ENCODE results near the gene MED14. TPM values are rescaled to one million over a fixed set of nuclear protein-coding genes. Genes with fewer than 3 reads are reported as not detected.

The MED14 gene
- total RNA-seq, 4 donors from 2014 or later, result 19.4 to 33.1 (median 24.3) TPM

DNA sequence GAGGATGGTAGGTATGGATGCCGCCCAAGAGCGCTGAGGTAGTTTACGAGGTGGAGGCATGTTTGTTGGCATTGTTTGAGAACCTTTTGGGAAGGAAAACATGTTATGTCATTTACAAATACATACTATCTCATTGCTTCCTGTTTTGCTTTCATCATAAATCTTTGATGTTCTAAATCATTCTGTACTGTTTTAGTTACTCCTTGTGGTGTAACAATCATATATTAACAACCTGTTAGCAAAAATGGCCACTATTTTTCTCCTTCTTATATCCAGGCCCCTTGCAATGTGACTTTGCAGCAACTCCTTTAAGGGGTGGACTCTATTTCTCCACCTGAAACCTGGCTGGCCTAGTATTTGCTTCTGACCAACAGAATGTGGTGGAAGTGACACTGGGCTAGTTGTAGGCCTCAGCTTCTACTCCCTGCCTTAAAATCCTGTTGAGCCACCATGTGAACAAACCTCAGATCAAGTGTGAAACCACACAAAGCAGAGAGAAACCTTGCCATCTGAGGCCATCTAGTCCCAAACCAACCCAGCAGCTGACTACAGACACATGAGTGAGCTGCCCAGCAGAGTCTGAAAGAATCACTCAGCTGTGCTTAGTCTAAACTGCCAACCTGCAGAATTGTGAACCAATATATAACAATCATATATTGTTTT, 72.1 kb downstream of the MED14 start:
- Histone ChIP-seq H3K9me3 (no peaks in the 10 kb centered on the region), H3K27me3 (no peaks in the 10 kb centered on the region), H3K36me3 (peaks cover 0 to 83% of the 10 kb centered on the region in 2 donors), H3K4me1 (no peaks in the 10 kb centered on the region), H3K27ac (peak overlapping the region in 1 of 4 donors; percentile 8), H3K4me3 (no peak overlapping the region)
- 85 to 92% methylated on average over 3 of the region's 3 CpGs for WGBS, 2 donors (ENCODE audit: low coverage in 1 of 2)
- ATAC-seq, result no peak
- TF ChIP-seq POLR2A (IDR thresholded peaks at IDR 0.05), result no peak
- TF ChIP-seq EP300 (IDR thresholded peaks at IDR 0.05), result no peak
- TF ChIP-seq, protein P1, sequence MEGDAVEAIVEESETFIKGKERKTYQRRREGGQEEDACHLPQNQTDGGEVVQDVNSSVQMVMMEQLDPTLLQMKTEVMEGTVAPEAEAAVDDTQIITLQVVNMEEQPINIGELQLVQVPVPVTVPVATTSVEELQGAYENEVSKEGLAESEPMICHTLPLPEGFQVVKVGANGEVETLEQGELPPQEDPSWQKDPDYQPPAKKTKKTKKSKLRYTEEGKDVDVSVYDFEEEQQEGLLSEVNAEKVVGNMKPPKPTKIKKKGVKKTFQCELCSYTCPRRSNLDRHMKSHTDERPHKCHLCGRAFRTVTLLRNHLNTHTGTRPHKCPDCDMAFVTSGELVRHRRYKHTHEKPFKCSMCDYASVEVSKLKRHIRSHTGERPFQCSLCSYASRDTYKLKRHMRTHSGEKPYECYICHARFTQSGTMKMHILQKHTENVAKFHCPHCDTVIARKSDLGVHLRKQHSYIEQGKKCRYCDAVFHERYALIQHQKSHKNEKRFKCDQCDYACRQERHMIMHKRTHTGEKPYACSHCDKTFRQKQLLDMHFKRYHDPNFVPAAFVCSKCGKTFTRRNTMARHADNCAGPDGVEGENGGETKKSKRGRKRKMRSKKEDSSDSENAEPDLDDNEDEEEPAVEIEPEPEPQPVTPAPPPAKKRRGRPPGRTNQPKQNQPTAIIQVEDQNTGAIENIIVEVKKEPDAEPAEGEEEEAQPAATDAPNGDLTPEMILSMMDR (IDR thresholded peaks at IDR 0.05), result no peak
- TF ChIP-seq POLR2AphosphoS5 (IDR thresholded peaks at IDR 0.05), result no peak

DNA sequence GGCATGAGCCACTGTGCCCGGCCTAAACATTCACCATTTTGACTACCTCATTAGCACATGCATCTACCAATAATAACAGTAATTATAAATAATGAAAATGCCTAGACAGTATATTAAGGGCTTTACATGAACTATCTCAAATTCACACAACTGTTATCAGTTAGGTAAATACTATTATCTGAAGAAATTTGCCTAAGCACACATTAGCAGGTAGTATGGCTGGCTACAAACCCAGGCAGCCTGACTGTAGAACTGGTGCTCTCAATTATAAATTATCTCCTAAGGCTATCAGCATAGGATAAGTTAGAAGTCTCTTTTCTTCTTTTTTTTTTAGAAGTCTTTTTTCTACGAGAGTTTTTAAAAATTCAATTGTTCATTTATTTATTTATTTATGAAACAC, 73.9 kb downstream of the MED14 start:
- Histone ChIP-seq H3K27me3 (no peaks in the 10 kb centered on the region), H3K4me3 (no peak overlapping the region), H3K36me3 (peaks cover 0 to 83% of the 10 kb centered on the region in 2 donors), H3K27ac (no peak overlapping the region), H3K9me3 (no peaks in the 10 kb centered on the region), H3K4me1 (no peaks in the 10 kb centered on the region)
- no peak for ATAC-seq
- TF ChIP-seq, protein P1 (IDR thresholded peaks at IDR 0.05), result no peak
- TF ChIP-seq EP300 (IDR thresholded peaks at IDR 0.05) (no peak), POLR2AphosphoS5 (IDR thresholded peaks at IDR 0.05) (no peak), POLR2A (IDR thresholded peaks at IDR 0.05) (no peak)
- 86 to 100% methylated on average over 2 of the region's 2 CpGs for WGBS, 2 donors (ENCODE audit: low coverage in 1 of 2)

DNA sequence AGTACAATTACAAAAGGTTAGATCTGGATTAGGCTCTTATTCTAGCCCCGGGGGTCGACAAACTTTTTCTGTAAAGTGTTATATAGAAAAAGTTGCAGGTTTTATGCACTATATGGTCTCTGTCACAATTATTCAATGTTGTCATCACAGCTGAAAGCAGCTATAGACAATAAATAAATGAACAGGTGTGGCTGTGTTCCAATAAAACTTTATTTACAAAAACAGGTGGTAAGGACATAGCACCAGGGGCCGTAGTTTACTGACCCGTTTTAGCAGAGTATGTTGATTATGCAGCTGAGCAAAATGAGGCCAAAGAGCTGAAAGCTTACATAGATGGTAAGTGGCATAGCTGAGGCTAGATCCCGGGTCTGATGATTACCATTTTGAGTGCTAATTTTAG, 75.0 kb downstream of the MED14 start:
- no peak for ATAC-seq
- Histone ChIP-seq H3K9me3 (no peaks in the 10 kb centered on the region), H3K36me3 (peaks cover 0 to 71% of the 10 kb centered on the region in 2 donors), H3K27me3 (no peaks in the 10 kb centered on the region), H3K4me3 (no peak overlapping the region), H3K27ac (no peak overlapping the region), H3K4me1 (no peaks in the 10 kb centered on the region)
- TF ChIP-seq POLR2AphosphoS5 (IDR thresholded peaks at IDR 0.05) (no peak), EP300 (IDR thresholded peaks at IDR 0.05) (no peak), POLR2A (IDR thresholded peaks at IDR 0.05) (no peak)
- TF ChIP-seq, protein P1 (IDR thresholded peaks at IDR 0.05), result no peak
- 86 to 91% methylated on average over 5 of the region's 5 CpGs for WGBS, 2 donors (ENCODE audit: low coverage in 1 of 2)

DNA sequence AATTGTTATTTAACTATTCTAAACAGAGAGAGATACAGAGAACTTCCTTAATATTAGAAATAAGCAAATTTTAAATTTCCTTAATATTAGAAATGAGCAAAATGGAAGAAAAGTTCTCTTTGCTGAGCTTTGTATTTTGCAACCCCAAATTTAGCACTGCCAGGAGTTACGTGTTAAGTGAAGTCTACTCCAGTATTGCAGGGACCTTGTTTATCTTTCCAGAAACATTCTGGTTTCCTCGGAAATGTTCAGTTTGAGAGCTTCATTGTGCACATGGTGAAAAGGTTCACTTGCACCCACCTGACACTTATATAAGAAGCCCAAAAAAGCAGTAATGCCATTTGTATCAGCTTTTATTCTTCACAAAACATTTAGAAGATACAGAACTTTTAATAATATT, 81.8 kb downstream of the MED14 start:
- Histone ChIP-seq H3K27ac (peak overlapping the region in 2 of 4 donors; percentile 33 to 38), H3K4me1 (peaks cover 0 to 27% (median 0%) of the 10 kb centered on the region in 3 donors), H3K27me3 (no peaks in the 10 kb centered on the region), H3K36me3 (peaks cover 0 to 16% of the 10 kb centered on the region in 2 donors), H3K4me3 (no peak overlapping the region), H3K9me3 (no peaks in the 10 kb centered on the region)
- TF ChIP-seq, protein P1 (IDR thresholded peaks at IDR 0.05), result no peak
- TF ChIP-seq EP300 (IDR thresholded peaks at IDR 0.05) (no peak), POLR2A (IDR thresholded peaks at IDR 0.05) (no peak), POLR2AphosphoS5 (IDR thresholded peaks at IDR 0.05) (no peak)
- no peak for ATAC-seq
- 12 to 32% methylated on average over 2 of the region's 2 CpGs for WGBS, 2 donors (ENCODE audit: low coverage in 1 of 2)

DNA sequence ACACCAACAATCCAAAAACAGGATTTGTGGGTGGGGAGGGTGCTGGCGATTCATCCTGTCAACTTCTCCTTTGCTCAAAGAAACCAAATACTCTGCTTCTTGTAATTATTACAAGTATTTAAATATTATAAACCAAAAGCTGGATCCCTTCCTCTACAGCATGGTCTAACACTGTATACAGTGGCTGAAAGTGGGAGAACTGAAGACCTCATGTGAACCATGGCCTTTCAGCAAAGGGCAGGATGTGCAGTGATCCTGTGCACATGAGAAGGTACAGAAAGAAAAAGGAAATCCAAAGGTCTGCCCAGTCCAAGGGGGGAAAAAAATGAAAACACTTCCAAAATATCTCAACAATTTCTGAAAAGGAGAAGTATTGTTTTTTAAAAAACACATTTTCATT, 82.7 kb downstream of the MED14 start:
- Histone ChIP-seq H3K27ac (peak overlapping the region in 1 of 4 donors; percentile 38), H3K36me3 (peaks cover 0 to 9% of the 10 kb centered on the region in 2 donors), H3K4me3 (no peak overlapping the region), H3K9me3 (no peaks in the 10 kb centered on the region), H3K27me3 (no peaks in the 10 kb centered on the region), H3K4me1 (peaks cover 0 to 33% (median 0%) of the 10 kb centered on the region in 3 donors)
- WGBS, 2 donors (ENCODE audit: low coverage in 1 of 2), result 55 to 83% methylated on average over 1 of the region's 1 CpG
- no peak for ATAC-seq
- no peak for TF ChIP-seq EP300 (IDR thresholded peaks at IDR 0.05)
- TF ChIP-seq POLR2A (IDR thresholded peaks at IDR 0.05), result no peak
- no peak for TF ChIP-seq POLR2AphosphoS5 (IDR thresholded peaks at IDR 0.05)
- TF ChIP-seq, protein P1 (IDR thresholded peaks at IDR 0.05), result no peak

Data from gastroesophageal sphincter (tissue), 4 donors.